SU-DHL-6 (cell line): ENCODE measurements around the gene MOB3B.

Experiments used
- CTCF ChIP-seq: fragments of 200-600 bp; sonication (generic); IDR thresholded peaks from one replicate; pipeline ENCODE4 v1.5.1; 2017; ENCODE audit warnings: antibody characterized with exemption, mild to moderate bottlenecking, low read length, moderate library complexity; ENCODE audit not compliant: insufficient read depth, poor library complexity, severe bottlenecking
- EZH2phosphoT487 ChIP-seq: fragments of 200-600 bp; sonication (generic), shearing (Covaris generic); conservative IDR thresholded peaks from 2 replicates; pipeline ENCODE4 v1.6.1; 2018; ENCODE audit warnings: mild to moderate bottlenecking, antibody characterized with exemption, low read length, moderate library complexity, mixed read lengths

- TF ChIP-seq CTCF (no peak), EZH2phosphoT487 (no peak)
These were observed 59.2 kb downstream of the MOB3B start for GRCh38 chr9:27470291-27470856.
